Left cardiac atrium (tissue), 4 donors: ENCODE results near the gene DGAT2. TPM values are rescaled to one million over a fixed set of nuclear protein-coding genes. Genes with fewer than 3 reads are reported as not detected.

Experiments
- ATAC-seq, 2 donors: fragments of 200-7000 bp; cut with Tn5 transposase; one replicate each; pipeline ENCODE4 v1.9.1; 2020; ENCODE audit warnings: mild to moderate bottlenecking in 2 of 2, moderate library complexity in 2 of 2
- DNase-seq: peaks from one replicate; pipeline ENCODE4 v3.0.0-alpha.2; 2020
- intact Hi-C, 2 donors: fragments of 100-400 bp; cut with DNase I; formaldehyde crosslinking; loops; one replicate each; pipeline versions ENCODE4 v1.14.1 to v1.15.1; 2022 to 2023
- total RNA-seq, 2 donors: library from RNA; stranded (reverse); fragmentation: NEBNext Ultra II Directional; extraction: Animal tissue kit (Norgen Biotek cat#: 25700); gene quantifications; one replicate each; pipeline ENCODE4 v1.2.1, GENCODE V29; 2021
- donor health status: DM: no; HTN: yes; CAD: no.
- donor health status: DM: no; HTN: yes; CAD: no; lungs with severe emphysema.
- donor health status: DM: yes; HTN: yes; CAD: no.
- donor health status: Dilated cardiomyopathy.

The DGAT2 gene
- total RNA-seq, 2 donors from 2014 or later, result 81.2 to 131 TPM

DNA sequence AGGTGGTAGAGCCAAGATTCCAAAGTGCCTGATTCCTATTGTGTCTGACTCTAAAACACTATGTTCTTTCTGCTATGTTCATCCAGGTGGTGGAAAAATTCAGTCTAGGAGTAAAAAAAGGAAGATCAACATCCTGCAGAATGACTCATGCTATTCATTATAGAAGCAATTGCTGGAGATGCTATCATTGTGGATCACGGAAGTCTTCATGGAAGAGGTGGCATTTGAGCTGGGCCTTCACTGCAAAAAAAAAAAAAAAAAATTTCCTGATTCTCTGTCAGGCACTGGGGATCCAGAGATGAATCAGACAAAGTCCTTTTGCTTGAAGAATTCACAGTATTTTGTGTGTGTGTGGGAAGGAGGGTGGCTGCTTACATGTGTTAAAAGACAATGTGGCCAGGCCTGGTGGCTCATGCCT, 45.1 kb downstream of the DGAT2 start:
- intact Hi-C loops, result loop anchor here in 1 of 2 donors (10.0 kb wide), 1 partner anchor 341 kb away; no protein-coding TSS in a partner anchor
- no peak for ATAC-seq
- no peak for DNase-seq

GRCh38 chr11:75814363-75814676, 45.7 kb downstream of the DGAT2 start:
- ATAC-seq, result peak; percentile 8 to 49
- intact Hi-C loops, result loop anchor here in 1 of 2 donors (10.0 kb wide), 1 partner anchor 340 kb away; no protein-coding TSS in a partner anchor
- no peak for DNase-seq

DNA sequence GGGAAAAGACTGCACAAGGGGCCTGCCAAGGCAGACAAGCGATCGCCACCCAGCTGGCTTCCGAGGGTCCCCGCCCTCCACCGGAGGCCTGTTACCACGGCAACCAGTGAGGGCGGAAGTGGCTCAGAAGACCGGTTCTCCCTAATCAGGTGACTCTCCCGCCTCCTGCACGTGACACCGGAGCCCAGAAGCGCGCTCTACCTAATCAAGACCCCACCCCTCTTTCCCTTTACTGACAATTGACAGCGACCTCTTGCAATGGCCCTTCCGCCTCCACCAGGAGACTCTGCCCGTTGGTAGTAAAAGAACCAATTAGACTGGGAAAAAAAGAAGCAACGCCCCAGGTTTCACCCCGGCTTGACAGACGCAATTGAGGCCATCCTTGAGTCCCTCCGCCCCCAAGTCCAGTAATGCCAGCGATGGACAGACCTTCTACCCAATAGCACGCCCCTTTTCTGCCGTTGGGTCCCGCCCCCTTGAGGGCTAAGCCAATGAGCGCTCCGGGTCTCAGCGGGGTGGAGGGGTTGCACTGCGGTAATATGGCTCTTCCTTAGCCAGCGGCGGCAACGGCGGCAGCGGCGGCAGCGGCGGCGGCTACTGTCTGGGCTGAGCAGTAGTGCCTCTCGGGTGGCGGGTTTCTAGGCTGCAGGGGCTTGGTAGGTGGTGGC, 46.2 kb downstream of the DGAT2 start, which contains the start of gene UVRAG:
TSS of gene UVRAG (plus strand) at position 534 of the 668 bp plus-strand sequence. CDS start 198 bp downstream, outside the sequence.
- intact Hi-C loops, result loop anchor here in 1 of 2 donors (5.0 to 10.0 kb wide), 2 partner anchors 52 to 340 kb away; no protein-coding TSS in a partner anchor
- DNase-seq (peak; percentile 98), ATAC-seq (peak; percentile 93 to 98)

- no peak for DNase-seq
- intact Hi-C loops, result loop anchor here in 1 of 2 donors (5.0 to 10.0 kb wide), 2 partner anchors 52 to 339 kb away; no protein-coding TSS in a partner anchor
- peak; percentile 9 to 43 for ATAC-seq
Measured at GRCh38 chr11:75815345-75816168, 47.0 kb downstream of the DGAT2 start.

DNA sequence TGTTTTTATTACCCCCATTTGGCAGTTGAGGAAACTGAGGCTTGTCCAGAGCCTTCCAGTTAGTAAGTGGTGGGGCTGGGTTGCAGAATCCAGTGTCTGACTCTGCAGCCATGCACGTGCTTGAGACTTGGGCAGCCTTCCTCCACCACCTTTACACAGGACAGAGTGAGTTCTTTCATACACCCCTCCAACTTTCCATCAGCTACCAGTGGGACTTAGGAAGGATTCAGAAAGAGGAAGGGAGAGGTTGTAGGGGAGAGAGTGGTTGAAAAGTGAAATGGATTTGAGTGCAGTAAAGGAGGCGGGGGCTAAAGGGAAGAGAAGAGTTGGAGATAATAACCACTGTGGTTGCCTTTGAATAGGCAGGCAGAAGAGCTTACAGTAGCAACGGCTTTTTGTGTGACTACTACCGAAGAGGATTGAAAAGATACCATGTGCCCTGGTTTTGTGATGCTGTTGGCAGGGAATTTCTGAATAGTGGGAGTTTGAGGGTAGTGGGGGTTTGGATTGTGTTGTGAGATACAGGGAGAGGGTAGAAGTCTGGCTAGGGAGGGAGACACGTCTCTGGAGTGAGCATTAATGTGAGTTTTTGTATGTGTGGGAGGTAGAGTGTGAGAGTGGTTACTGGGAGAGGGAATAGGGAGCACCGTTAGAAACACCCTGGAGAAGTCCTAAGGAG, 48.1 kb downstream of the DGAT2 start:
- ATAC-seq, result no peak
- intact Hi-C loops, result loop anchor here in 1 of 2 donors (5.0 to 10.0 kb wide), 2 partner anchors 51 to 338 kb away; no protein-coding TSS in a partner anchor
- no peak for DNase-seq

DNA sequence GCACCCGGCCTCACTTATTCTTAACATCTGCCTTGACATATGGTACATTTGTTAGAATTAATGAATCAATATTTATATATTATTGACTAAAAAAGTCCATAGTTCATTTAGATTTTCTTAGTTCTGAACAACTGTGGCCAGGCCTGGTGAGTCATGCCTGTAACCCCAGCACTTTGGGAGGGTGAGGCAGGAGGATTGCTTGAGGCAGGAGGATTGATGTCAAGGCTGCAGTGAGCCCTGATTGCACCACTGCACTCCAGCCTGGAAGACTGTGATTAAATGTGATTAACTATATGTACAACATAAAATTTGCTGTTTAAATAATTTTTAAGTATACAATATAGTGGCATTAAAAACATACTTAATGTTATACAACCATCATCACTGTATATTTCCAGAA, 52.1 kb downstream of the DGAT2 start:
- DNase-seq (no peak), ATAC-seq (peak in 1 of 2 donors; percentile 43)
- intact Hi-C loops, result no loop called here

DNA sequence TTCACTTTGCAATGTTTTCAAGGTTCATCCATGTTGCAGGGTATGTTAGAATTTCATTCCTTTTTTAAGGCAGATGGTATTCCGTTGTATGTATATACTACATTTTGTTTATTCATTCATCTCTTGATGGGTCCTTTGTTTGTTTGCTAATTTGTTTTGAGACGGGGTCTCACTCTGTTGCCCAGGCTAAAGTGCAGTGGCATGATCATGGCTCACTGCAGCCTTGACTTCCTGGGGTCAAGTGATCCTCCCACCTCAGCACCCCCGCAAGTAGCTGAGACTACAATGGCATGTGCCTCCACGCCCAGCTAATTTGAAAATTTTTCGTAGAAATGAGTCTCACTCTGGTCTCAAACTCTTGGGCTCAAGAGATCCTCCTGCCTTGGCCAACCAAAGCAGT, 52.6 kb downstream of the DGAT2 start:
- intact Hi-C loops, result no loop called here
- DNase-seq (no peak), ATAC-seq (no peak)

GRCh38 chr11:75822541-75822940, 54.0 kb downstream of the DGAT2 start:
- DNase-seq (no peak), ATAC-seq (no peak)
- intact Hi-C loops, result no loop called here

DNA sequence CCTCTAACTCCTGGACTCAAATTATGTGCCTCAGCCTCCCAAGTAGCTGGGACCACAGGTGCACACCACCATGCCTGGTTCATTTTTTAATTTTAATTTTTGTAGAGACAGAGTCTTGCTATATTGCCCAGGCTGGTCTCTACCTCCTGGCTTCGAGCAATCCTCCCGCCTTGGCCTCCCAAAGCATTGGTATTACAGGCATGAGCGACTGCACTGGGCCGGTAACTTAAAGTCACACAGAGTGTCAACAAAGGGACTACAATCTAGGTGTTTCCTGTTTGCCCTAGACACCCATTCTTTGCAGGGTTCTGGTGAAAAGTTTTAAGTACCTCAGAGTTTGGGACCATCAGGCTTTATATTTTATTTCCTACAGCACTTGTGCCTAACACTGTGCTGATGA, 54.8 kb downstream of the DGAT2 start:
- no peak for ATAC-seq
- intact Hi-C loops, result no loop called here
- no peak for DNase-seq

DNA sequence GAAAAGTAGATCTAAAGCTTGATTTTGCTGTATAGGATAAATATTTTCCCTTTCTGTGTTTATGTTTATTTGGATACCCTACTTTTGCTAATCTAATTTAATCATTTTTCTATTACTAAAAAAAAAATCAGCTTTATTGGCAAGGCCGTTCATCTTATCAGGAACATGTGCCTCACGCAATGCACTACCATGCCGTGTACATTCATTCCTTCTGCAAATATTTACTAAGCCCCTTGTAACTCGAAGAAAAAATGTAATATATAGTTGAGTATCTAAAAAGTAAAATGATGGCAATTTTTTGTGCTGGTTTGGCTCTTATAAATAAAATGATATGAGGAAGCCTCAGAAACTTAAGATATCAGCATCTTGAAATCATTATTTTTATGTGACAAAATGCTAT, 55.4 kb downstream of the DGAT2 start:
- ATAC-seq (no peak), DNase-seq (no peak)
- intact Hi-C loops, result no loop called here

- ATAC-seq, result peak; percentile 81 to 90
- no peak for DNase-seq
- intact Hi-C loops, result no loop called here
Measured at GRCh38 chr11:75826461-75827230, 58.1 kb downstream of the DGAT2 start.

DNA sequence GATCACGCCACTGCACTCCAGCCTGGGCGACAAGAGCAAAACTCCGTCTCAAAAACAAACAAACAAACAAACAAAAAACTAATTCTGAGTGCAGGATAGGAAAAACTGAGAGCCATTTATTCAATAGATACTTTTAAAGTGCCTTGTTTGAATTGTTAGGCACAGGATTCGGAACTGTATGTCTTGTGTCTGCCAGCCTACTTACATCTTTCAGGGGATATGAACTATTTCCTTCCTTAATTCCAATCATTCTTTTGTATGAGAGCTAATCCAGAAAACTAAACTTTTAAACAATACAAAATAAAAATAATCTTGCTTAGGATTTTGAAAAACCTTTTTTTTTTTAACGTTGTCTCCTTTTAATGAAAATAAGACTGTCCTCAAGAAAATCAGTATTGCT, 59.0 kb downstream of the DGAT2 start:
- intact Hi-C loops, result no loop called here
- no peak for DNase-seq
- ATAC-seq, result no peak

DNA sequence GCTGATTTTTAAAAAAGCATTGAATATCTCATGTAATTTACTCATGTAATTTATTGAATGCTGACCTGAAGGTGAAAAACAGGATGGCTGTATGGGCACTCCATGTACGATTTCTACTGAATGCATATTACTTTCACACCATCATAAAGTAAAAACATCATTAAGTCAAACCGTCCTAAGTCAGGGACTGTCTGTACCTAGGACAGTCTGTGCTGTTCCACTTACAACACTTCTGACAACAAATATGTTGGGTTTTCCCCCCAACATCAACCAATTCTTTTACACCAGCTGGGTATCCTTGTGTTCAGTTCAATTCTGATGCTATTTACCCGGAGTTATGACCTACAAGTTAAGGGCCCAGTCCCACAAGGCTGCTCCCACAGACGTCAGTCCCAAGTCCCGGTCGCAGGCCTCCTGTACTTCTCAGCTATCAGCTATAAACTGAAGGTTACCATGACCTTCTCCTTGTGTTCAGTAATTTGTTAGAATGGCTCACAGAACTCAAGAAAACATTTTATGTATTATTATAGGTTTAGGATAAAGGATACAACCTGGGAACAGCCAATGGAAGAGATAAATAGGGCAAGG, 63.4 kb downstream of the DGAT2 start:
- ATAC-seq, result no peak
- intact Hi-C loops, result no loop called here
- DNase-seq, result no peak

DNA sequence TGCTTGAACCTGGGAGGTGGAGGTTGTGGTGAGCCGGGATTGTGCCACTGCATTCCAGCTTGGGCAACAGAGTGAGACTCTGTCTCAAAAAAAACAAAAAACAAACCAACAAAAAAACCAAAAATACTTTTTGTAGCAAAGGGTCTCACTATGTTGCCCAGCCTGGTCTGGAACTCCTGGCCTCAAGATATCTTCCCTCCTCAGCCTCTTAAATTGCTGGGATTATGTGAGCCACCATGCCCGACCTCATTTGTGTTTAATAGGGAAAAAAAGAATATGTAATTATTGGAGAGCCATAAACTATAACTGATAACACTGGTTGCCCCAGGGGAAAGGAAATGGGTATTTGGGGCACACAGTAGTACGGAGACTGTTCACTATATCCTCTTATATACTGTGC, 66.2 kb downstream of the DGAT2 start:
- ATAC-seq, result no peak
- intact Hi-C loops, result no loop called here
- no peak for DNase-seq

GRCh38 chr11:75836417-75836816, 67.8 kb downstream of the DGAT2 start:
- no peak for DNase-seq
- no peak for ATAC-seq
- intact Hi-C loops, result no loop called here

DNA sequence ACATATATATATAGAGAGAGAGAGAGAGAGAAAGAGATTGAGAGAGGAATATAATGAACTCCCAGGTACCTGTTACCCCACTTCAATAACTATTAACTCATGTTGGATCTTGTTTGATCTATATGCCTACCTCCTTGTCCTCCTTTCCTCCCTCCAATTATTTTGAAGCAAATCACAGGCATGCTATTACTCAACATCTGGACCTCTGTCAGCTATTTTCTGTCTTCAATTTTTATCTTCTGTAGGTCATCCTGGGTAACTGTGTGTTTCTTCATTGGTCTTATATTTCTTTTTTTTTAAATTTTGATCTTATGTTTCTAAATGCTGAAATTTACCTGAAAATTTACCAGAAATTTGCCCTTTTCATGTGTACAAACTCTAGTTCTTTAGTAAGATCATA, 71.3 kb downstream of the DGAT2 start:
- DNase-seq (no peak), ATAC-seq (peak in 1 of 2 donors; percentile 46)
- intact Hi-C loops, result no loop called here

- DNase-seq (no peak), ATAC-seq (no peak)
- intact Hi-C loops, result no loop called here
Measured at GRCh38 chr11:75840522-75840921, 71.9 kb downstream of the DGAT2 start.

- no peak for ATAC-seq
- DNase-seq, result no peak
- intact Hi-C loops, result no loop called here
Measured at GRCh38 chr11:75841739-75842138, 73.2 kb downstream of the DGAT2 start.

- no peak for ATAC-seq
- intact Hi-C loops, result no loop called here
- no peak for DNase-seq
Measured at GRCh38 chr11:75845324-75845723, 76.7 kb downstream of the DGAT2 start.
